Breast epithelium (tissue), 3 donors: ENCODE data around the gene SYDE1.

Experiments used
- POLR2A ChIP-seq: fragments of 450-650 bp; IDR thresholded peaks from one replicate; pipeline ENCODE4 v1.6.1; 2016; ENCODE audit warnings: antibody characterized with exemption, mild to moderate bottlenecking, moderate library complexity
- POLR2AphosphoS5 ChIP-seq, 3 donors: sonication (generic); formaldehyde crosslinking; IDR thresholded peaks; one replicate each; pipeline ENCODE4 v1.6.1; 2017; ENCODE audit warnings: antibody characterized with exemption in 3 of 3
- TF ChIP-seq, protein P1 (sequence below), 3 donors: fragments of 450-650 bp; IDR thresholded peaks; one replicate each; pipeline ENCODE4 v1.5.1; 2016 to 2017; ENCODE audit warnings: antibody characterized with exemption in 3 of 3, mild to moderate bottlenecking in 3 of 3, moderate library complexity in 3 of 3

DNA sequence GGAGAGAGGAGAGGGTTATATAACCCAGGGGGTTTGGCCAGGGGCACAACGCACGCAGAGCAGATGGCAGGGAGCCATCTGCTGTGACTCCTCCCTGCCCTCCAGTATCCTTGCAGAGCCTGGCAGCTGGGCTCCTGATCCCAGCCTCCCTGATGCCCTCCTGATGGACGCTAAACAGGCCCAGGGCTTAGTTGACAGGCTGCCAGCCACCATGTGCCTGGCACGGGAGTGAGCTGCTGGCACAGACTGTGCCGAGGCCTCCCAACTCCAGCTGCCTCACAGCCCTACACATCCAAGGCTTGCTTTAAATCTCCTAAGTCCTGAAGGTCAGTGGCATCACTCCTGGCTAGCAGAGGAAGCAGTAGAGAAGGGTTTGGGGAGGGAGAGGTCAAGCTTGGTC, 16.7 kb downstream of the SYDE1 start:
- TF ChIP-seq POLR2A (no peak), POLR2AphosphoS5 (IDR thresholded peaks at IDR 0.05) (no peak)
- TF ChIP-seq, protein P1, sequence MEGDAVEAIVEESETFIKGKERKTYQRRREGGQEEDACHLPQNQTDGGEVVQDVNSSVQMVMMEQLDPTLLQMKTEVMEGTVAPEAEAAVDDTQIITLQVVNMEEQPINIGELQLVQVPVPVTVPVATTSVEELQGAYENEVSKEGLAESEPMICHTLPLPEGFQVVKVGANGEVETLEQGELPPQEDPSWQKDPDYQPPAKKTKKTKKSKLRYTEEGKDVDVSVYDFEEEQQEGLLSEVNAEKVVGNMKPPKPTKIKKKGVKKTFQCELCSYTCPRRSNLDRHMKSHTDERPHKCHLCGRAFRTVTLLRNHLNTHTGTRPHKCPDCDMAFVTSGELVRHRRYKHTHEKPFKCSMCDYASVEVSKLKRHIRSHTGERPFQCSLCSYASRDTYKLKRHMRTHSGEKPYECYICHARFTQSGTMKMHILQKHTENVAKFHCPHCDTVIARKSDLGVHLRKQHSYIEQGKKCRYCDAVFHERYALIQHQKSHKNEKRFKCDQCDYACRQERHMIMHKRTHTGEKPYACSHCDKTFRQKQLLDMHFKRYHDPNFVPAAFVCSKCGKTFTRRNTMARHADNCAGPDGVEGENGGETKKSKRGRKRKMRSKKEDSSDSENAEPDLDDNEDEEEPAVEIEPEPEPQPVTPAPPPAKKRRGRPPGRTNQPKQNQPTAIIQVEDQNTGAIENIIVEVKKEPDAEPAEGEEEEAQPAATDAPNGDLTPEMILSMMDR (IDR thresholded peaks at IDR 0.05): no peak
